Measurements from ENCODE around the gene SDR42E1.

DNA sequence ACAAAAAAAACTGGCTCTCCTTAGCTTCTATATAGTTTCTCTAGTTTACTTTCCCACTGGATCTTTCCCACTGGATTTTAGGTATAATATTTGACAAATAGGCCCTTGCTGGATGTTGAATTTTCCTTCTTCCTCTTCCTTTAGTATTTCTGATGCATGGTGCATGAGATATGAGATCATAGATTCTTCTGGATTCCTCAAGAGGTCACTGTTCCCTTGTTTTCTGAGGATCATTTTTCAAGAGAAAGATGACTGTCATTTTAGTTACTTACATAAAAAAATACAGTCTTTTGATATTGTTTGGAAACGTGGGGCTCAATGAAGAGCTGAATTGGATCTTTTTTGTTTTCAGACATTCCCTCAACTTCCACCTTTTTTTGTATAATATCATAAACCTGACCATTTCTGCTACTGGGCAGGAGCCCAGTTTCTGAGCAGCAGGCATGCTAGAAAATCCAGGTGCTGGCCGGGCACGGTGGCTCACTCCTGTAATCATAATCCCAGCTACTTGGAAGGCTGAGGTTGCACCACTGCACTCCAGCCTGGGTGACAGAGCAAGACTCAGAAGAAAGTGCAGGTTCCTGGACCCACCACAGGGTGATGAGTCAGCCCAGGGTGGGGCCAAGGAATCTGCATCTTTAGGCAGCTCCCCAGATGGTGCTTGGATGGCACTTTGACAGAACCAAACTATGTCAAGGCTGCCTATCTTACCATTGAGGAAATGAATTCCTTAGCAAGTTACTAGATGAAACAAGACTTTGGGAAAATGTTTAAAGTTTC is 70.3 kb downstream of the SDR42E1 start:
- TF ChIP-seq POLR2A (IDR thresholded peaks at IDR 0.05; ENCODE audit: low read depth, low read length) (no peak), POLR2AphosphoS5 (IDR thresholded peaks at IDR 0.05; ENCODE audit: low read depth, low read length) (no peak)

All from GM12892 (cell line).